Endodermal cell (in vitro differentiated cells): ENCODE measurements around the gene EPHA8. TPM values are rescaled to one million over a fixed set of nuclear protein-coding genes. Genes with fewer than 3 reads are reported as not detected.

Source experiments
- DNase-seq: peaks from one replicate; pipeline ENCODE4 v3.0.0-alpha.2; 2017
- H3K27ac ChIP-seq: 2 replicates; pipeline ENCODE4 v1.5.1; 2013; ENCODE audit warnings: mild to moderate bottlenecking, low read depth, low read length, moderate library complexity
- H3K27me3 ChIP-seq: 2 replicates; pipeline ENCODE4 v1.6.1; 2013; ENCODE audit warnings: mild to moderate bottlenecking, low read length, moderate library complexity; ENCODE audit not compliant: insufficient read depth, control insufficient read depth, poor library complexity, severe bottlenecking
- H3K36me3 ChIP-seq: 2 replicates; pipeline ENCODE4 v1.7.0; 2013; ENCODE audit warnings: mild to moderate bottlenecking, low read length, moderate library complexity; ENCODE audit not compliant: control insufficient read depth, insufficient read depth
- H3K4me1 ChIP-seq: one replicate; pipeline ENCODE4 v1.7.0; 2013; ENCODE audit warnings: low read length; ENCODE audit not compliant: control insufficient read depth, insufficient read depth
- H3K4me3 ChIP-seq: 2 replicates; pipeline ENCODE4 v1.5.1; 2013; ENCODE audit warnings: mild to moderate bottlenecking, low read length, moderate library complexity
- H3K9ac ChIP-seq: 2 replicates; pipeline ENCODE4 v1.6.1; 2013; ENCODE audit warnings: mild to moderate bottlenecking, low read length, moderate library complexity; ENCODE audit not compliant: poor library complexity, severe bottlenecking; ENCODE audit errors: extremely low read depth
- H3K9me3 ChIP-seq: 2 replicates; pipeline ENCODE4 v1.6.1; 2013; ENCODE audit warnings: mild to moderate bottlenecking, low read length, moderate library complexity; ENCODE audit not compliant: control insufficient read depth
- H3K27ac Mint-ChIP-seq: 2 replicates; pipeline ENCODE4 v1.8.0; 2020; ENCODE audit warnings: mixed read lengths
- H3K27me3 Mint-ChIP-seq: 2 replicates; pipeline ENCODE4 v1.8.0; 2021; ENCODE audit warnings: mild to moderate bottlenecking, mixed read lengths; ENCODE audit not compliant: insufficient read depth
- H3K36me3 Mint-ChIP-seq: 2 replicates; pipeline ENCODE4 v1.8.0; 2020; ENCODE audit warnings: low read depth, mixed read lengths
- H3K4me1 Mint-ChIP-seq: 2 replicates; pipeline ENCODE4 v1.8.0; 2020; ENCODE audit warnings: mixed read lengths
- H3K4me3 Mint-ChIP-seq: 2 replicates; pipeline ENCODE4 v1.8.0; 2020; ENCODE audit warnings: mild to moderate bottlenecking, moderate library complexity, mixed read lengths
- H3K9me3 Mint-ChIP-seq: 2 replicates; pipeline ENCODE4 v1.8.0; 2020; ENCODE audit warnings: mild to moderate bottlenecking, mixed read lengths
- CTCF ChIP-seq: fragments of 200-600 bp; sonication (generic); conservative IDR thresholded peaks from 2 replicates; pipeline ENCODE4 v1.5.0; 2021; ENCODE audit warnings: antibody characterized with exemption, mild to moderate bottlenecking
- WGBS, 2 experiments: methylation state at CpG; one replicate each; pipeline versions ENCODE4 v1.1.5 to v1.1.7; 2013; ENCODE audit warnings: missing lambda C conversion rate in 2 of 2, mixed read lengths in 1 of 2; ENCODE audit not compliant: insufficient coverage in 1 of 2, insufficient read length in 1 of 2; 5-methylcytosine and 5-hydroxymethylcytosine counted together
- total RNA-seq, 2 donors: library from RNA; stranded (reverse); fragmentation: NEBNext Ultra II Directional in 1 of 2; extraction: Animal tissue kit (Norgen Biotek cat#: 25700) in 1 of 2; gene quantifications; 2 replicates in 1 of 2; 3 replicates in 1 of 2; pipeline ENCODE4 v1.2.1, GENCODE V29; 2021

EPHA8 gene
- total RNA-seq, 2 donors from 2014 or later = 1.5 TPM

GRCh38 chr1:22595108-22595507 lies 31.8 kb downstream of the EPHA8 start:
- H3K27ac Mint-ChIP-seq = no peak overlapping the region
- H3K4me1 Mint-ChIP-seq = no peaks in the 10 kb centered on the region
- Histone ChIP-seq H3K36me3 (no peaks in the 10 kb centered on the region), H3K9ac (no peak overlapping the region), H3K27ac (no peak overlapping the region), H3K4me3 (no peak overlapping the region), H3K4me1 (no peaks in the 10 kb centered on the region), H3K27me3 (no peaks in the 10 kb centered on the region), H3K9me3 (no peaks in the 10 kb centered on the region)
- H3K36me3 Mint-ChIP-seq = no peaks in the 10 kb centered on the region
- no peak for TF ChIP-seq CTCF
- no peak for DNase-seq
- 85 to 100% methylated on average over 2 to 7 of the region's 7 CpGs for WGBS, 2 experiments
- peaks cover 6% of the 10 kb centered on the region for H3K27me3 Mint-ChIP-seq
- no peaks in the 10 kb centered on the region for H3K9me3 Mint-ChIP-seq
- H3K4me3 Mint-ChIP-seq = no peak overlapping the region

- no peaks in the 10 kb centered on the region for H3K36me3 ChIP-seq
- peaks cover 8% of the 10 kb centered on the region for H3K27me3 Mint-ChIP-seq
- 91 to 94% methylated on average over 22 to 30 of the region's 30 CpGs for WGBS, 2 experiments
- TF ChIP-seq CTCF = no peak
- H3K36me3 Mint-ChIP-seq = no peaks in the 10 kb centered on the region
- no peak for DNase-seq
- no peaks in the 10 kb centered on the region for H3K4me1 Mint-ChIP-seq
- no peaks in the 10 kb centered on the region for H3K4me1 ChIP-seq
- H3K4me3 ChIP-seq = no peak overlapping the region
- no peak overlapping the region for H3K27ac ChIP-seq
- no peak overlapping the region for H3K9ac ChIP-seq
- H3K4me3 Mint-ChIP-seq = no peak overlapping the region
- H3K9me3 ChIP-seq = no peaks in the 10 kb centered on the region
- H3K27me3 ChIP-seq = no peaks in the 10 kb centered on the region
- H3K27ac Mint-ChIP-seq = no peak overlapping the region
- H3K9me3 Mint-ChIP-seq = no peaks in the 10 kb centered on the region
Observed at GRCh38 chr1:22597301-22597965, 34.1 kb downstream of the EPHA8 start.

- no peak overlapping the region for H3K4me3 Mint-ChIP-seq
- peaks cover 8% of the 10 kb centered on the region for H3K27me3 Mint-ChIP-seq
- WGBS, 2 experiments = 93% methylated on average over 3 to 8 of the region's 8 CpGs
- no peaks in the 10 kb centered on the region for H3K9me3 ChIP-seq
- no peaks in the 10 kb centered on the region for H3K4me1 Mint-ChIP-seq
- H3K27ac Mint-ChIP-seq = no peak overlapping the region
- H3K4me3 ChIP-seq = no peak overlapping the region
- no peak for DNase-seq
- TF ChIP-seq CTCF = no peak
- H3K4me1 ChIP-seq = no peaks in the 10 kb centered on the region
- no peak overlapping the region for H3K27ac ChIP-seq
- no peaks in the 10 kb centered on the region for H3K36me3 Mint-ChIP-seq
- no peaks in the 10 kb centered on the region for H3K27me3 ChIP-seq
- no peaks in the 10 kb centered on the region for H3K9me3 Mint-ChIP-seq
- H3K36me3 ChIP-seq = no peaks in the 10 kb centered on the region
- no peak overlapping the region for H3K9ac ChIP-seq
Observed at GRCh38 chr1:22597996-22598395, 34.7 kb downstream of the EPHA8 start.
